ENCODE data around the gene FANCC.

DNA sequence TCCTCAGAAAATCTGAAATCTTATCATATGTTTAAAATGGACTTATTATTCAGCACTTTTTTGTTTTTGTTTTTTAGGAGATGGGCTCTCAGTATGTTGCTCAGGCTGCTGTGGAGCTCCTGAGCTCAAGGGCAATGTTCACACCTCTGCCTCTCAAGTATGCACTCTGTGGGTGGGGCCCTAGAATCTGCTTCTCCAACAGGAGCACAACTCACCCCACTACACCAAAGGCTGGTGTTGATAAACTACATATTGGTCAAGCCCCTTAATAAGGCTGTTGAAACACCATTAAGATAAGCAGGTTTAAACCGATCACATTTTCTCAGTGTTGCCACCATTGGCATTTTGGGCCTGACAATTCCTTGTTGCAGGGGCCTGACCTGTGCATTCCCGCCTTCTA, 131.6 kb downstream of the FANCC start:
- TF ChIP-seq, protein P1, sequence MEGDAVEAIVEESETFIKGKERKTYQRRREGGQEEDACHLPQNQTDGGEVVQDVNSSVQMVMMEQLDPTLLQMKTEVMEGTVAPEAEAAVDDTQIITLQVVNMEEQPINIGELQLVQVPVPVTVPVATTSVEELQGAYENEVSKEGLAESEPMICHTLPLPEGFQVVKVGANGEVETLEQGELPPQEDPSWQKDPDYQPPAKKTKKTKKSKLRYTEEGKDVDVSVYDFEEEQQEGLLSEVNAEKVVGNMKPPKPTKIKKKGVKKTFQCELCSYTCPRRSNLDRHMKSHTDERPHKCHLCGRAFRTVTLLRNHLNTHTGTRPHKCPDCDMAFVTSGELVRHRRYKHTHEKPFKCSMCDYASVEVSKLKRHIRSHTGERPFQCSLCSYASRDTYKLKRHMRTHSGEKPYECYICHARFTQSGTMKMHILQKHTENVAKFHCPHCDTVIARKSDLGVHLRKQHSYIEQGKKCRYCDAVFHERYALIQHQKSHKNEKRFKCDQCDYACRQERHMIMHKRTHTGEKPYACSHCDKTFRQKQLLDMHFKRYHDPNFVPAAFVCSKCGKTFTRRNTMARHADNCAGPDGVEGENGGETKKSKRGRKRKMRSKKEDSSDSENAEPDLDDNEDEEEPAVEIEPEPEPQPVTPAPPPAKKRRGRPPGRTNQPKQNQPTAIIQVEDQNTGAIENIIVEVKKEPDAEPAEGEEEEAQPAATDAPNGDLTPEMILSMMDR (IDR thresholded peaks at IDR 0.05; ENCODE audit: borderline replicate concordance, extremely low read depth, low read length, poor library complexity, severe bottlenecking): no peak
- TF ChIP-seq EZH2 (IDR thresholded peaks at IDR 0.05; ENCODE audit: borderline replicate concordance, low read depth, low read length, severe bottlenecking): no peak

All from DND-41 (cell line).